Loucy (cell line): Measurements from ENCODE around the gene M1AP.

ENCODE experiments used
- H2AFZ ChIP-seq: fragments of 200-600 bp; sonication (generic); 2 replicates; pipeline ENCODE4 v1.6.0; 2016; ENCODE audit warnings: antibody characterized with exemption, mild to moderate bottlenecking, low read length, moderate library complexity
- H3F3A ChIP-seq: fragments of 200-600 bp; 2 replicates; pipeline ENCODE4 v1.6.0; 2016; ENCODE audit warnings: antibody characterized with exemption, low read depth, mild to moderate bottlenecking
- H3K27me3 ChIP-seq: fragments of 200-600 bp; sonication (generic); 2 replicates; pipeline ENCODE4 v1.6.1; 2014; ENCODE audit warnings: low read length, mild to moderate bottlenecking; ENCODE audit not compliant: insufficient read depth, poor library complexity, severe bottlenecking
- H3K36me3 ChIP-seq: fragments of 200-600 bp; sonication (generic); 2 replicates; pipeline ENCODE4 v1.6.1; 2016; ENCODE audit warnings: low read length; ENCODE audit not compliant: insufficient read depth
- H3K4me1 ChIP-seq: fragments of 200-600 bp; sonication (generic); 2 replicates; pipeline ENCODE4 v1.5.1; 2014; ENCODE audit warnings: low read length, mild to moderate bottlenecking; ENCODE audit not compliant: insufficient read depth, poor library complexity, severe bottlenecking
- H3K4me2 ChIP-seq: fragments of 200-600 bp; sonication (generic); 2 replicates; pipeline ENCODE4 v1.6.0; 2014; ENCODE audit warnings: antibody characterized with exemption, low read length, low read depth, mild to moderate bottlenecking; ENCODE audit not compliant: poor library complexity, severe bottlenecking
- H3K4me3 ChIP-seq: fragments of 200-600 bp; sonication (generic); 2 replicates; pipeline ENCODE4 v1.5.1; 2014; ENCODE audit warnings: low read length, mild to moderate bottlenecking, mixed read lengths; ENCODE audit not compliant: poor library complexity, severe bottlenecking
- H3K79me2 ChIP-seq: fragments of 200-600 bp; sonication (generic); 2 replicates; pipeline ENCODE4 v1.6.1; 2014; ENCODE audit warnings: low read length; ENCODE audit not compliant: insufficient read depth
- H3K9ac ChIP-seq: fragments of 200-600 bp; sonication (generic); 2 replicates; pipeline ENCODE4 v1.6.0; 2014; ENCODE audit warnings: mild to moderate bottlenecking, low read depth, low read length, moderate library complexity; ENCODE audit not compliant: poor library complexity, severe bottlenecking
- H3K9me2 ChIP-seq: fragments of 200-600 bp; sonication (generic); replicated peaks from 2 replicates; pipeline ENCODE4 v1.6.1; 2016; ENCODE audit warnings: low read depth, low read length, mixed read lengths
- H3K9me3 ChIP-seq: fragments of 200-600 bp; sonication (generic); 2 replicates; pipeline ENCODE4 v1.6.1; 2014; ENCODE audit warnings: mild to moderate bottlenecking, antibody characterized with exemption, low read length, low read depth; ENCODE audit not compliant: insufficient read depth
- H4K20me1 ChIP-seq: fragments of 200-600 bp; sonication (generic); 2 replicates; pipeline ENCODE4 v1.6.0; 2014; ENCODE audit warnings: antibody characterized with exemption, low read length, mild to moderate bottlenecking; ENCODE audit not compliant: insufficient read depth, poor library complexity, severe bottlenecking
- EZH2phosphoT487 ChIP-seq: fragments of 200-600 bp; IDR thresholded peaks from 2 replicates; pipeline ENCODE4 v1.6.1; 2018; ENCODE audit warnings: antibody characterized with exemption, mild to moderate bottlenecking, moderate library complexity, borderline replicate concordance
- TF ChIP-seq, protein P1 (sequence below): fragments of 200-600 bp; sonication (generic); conservative IDR thresholded peaks from 2 replicates; pipeline ENCODE4 v1.5.1; 2014; ENCODE audit warnings: mild to moderate bottlenecking, antibody characterized with exemption, low read length

M1AP gene

DNA sequence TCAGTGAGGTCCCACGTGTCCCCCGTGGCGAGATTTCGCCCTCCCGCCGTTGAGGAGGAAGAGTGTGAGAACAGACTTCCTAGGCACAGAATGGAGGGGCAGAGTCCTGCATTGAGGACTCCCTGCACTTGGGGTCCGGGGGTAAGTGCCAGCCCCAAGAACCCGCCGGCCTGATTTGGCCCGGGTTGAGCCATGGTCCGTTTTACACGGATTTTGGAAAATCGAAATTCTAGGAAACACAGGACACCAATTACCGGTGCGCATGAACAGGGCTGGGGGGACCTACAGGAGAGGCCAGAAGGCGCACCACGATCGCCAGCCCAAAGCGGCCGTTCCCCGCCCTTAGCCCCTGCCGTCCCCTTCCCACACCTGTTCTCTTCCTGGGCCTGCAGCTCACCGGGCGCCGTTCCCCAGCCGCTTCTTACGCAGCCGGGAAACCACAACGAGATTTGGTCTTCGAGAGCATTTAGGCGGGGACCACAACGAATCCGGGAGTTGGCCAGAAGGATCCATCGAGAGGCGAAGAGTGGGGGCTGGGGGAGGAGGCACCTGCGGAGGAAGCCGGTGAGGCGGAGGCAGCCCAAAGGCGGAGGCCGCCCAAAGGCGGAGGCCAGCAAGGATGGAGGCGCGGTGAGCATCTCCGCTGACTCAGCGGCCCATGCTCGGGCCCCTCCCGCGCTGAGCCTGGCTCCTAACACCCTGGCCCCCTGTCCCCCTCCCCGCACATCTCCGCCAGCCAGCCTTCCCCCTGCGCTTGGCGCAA, 134.3 kb downstream of the M1AP start:
- H3K4me2 ChIP-seq: peak overlapping the region; percentile 54
- H3K9me3 ChIP-seq: no peaks in the 10 kb centered on the region
- no peaks in the 10 kb centered on the region for H3K9me2 ChIP-seq
- no peak for TF ChIP-seq EZH2phosphoT487
- TF ChIP-seq, protein P1, sequence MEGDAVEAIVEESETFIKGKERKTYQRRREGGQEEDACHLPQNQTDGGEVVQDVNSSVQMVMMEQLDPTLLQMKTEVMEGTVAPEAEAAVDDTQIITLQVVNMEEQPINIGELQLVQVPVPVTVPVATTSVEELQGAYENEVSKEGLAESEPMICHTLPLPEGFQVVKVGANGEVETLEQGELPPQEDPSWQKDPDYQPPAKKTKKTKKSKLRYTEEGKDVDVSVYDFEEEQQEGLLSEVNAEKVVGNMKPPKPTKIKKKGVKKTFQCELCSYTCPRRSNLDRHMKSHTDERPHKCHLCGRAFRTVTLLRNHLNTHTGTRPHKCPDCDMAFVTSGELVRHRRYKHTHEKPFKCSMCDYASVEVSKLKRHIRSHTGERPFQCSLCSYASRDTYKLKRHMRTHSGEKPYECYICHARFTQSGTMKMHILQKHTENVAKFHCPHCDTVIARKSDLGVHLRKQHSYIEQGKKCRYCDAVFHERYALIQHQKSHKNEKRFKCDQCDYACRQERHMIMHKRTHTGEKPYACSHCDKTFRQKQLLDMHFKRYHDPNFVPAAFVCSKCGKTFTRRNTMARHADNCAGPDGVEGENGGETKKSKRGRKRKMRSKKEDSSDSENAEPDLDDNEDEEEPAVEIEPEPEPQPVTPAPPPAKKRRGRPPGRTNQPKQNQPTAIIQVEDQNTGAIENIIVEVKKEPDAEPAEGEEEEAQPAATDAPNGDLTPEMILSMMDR: no peak
- peak overlapping the region; percentile 53 for H3K4me3 ChIP-seq
- no peaks in the 10 kb centered on the region for H3K36me3 ChIP-seq
- H3K27me3 ChIP-seq: peaks cover 14% of the 10 kb centered on the region
- peak overlapping the region; percentile 43; the same call in 1 of the 2 replicates for H2AFZ ChIP-seq
- H3F3A ChIP-seq: no peaks in the 10 kb centered on the region
- peaks cover 5% of the 10 kb centered on the region for H3K4me1 ChIP-seq
- peak overlapping the region; percentile 8 for H3K9ac ChIP-seq
- H3K79me2 ChIP-seq: no peaks in the 10 kb centered on the region
- H4K20me1 ChIP-seq: no peaks in the 10 kb centered on the region

DNA sequence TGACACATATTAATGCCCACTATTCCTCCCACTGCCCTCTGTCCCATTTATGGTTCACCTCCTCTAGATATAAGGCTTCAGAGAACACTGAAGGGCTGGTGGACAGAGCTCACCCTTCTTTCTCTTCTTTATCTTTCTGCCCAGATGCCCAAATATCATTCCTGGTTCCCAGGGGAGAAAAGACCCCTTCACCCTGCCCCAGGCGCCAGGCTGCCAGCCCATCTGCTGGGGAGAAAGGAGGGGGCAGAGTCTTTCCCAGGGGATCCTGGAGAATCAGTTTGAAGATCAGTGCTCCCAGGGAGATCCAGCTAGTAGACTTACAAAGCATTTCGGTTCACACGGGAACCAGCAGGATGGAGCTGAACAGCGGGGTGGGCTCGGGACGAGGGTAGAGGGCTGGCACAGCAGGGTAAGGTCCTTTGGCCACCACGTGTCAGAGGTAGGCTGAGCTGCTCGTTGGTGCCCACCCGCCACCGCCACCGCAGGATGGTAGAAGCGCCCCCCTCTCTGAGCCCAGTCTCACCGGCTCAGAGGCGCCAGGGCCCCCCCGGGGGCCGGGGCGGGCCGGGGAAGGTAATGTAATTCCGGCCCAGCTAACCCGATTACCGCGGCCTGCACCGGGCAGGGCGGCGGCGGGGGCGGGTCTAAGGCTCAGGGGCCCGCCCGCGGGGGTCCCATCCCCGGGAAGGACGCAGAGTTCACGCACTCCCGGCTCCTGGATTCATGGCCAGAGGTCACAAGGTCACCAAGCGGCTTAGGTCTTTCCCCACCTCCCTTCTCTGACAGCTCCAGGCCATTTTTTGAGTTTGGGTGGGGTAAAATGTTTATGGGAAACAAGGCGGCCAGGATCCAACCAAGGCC, 135.2 kb downstream of the M1AP start:
- Histone ChIP-seq H3K79me2 (no peaks in the 10 kb centered on the region), H3F3A (no peaks in the 10 kb centered on the region), H3K9ac (no peak overlapping the region), H2AFZ (no peak overlapping the region), H3K36me3 (no peaks in the 10 kb centered on the region), H3K9me2 (no peaks in the 10 kb centered on the region), H3K4me2 (no peak overlapping the region), H3K9me3 (no peaks in the 10 kb centered on the region), H3K4me3 (no peak overlapping the region), H3K4me1 (peaks cover 11% of the 10 kb centered on the region), H3K27me3 (peaks cover 14% of the 10 kb centered on the region), H4K20me1 (no peaks in the 10 kb centered on the region)
- TF ChIP-seq EZH2phosphoT487: no peak
- TF ChIP-seq, protein P1: no peak

DNA sequence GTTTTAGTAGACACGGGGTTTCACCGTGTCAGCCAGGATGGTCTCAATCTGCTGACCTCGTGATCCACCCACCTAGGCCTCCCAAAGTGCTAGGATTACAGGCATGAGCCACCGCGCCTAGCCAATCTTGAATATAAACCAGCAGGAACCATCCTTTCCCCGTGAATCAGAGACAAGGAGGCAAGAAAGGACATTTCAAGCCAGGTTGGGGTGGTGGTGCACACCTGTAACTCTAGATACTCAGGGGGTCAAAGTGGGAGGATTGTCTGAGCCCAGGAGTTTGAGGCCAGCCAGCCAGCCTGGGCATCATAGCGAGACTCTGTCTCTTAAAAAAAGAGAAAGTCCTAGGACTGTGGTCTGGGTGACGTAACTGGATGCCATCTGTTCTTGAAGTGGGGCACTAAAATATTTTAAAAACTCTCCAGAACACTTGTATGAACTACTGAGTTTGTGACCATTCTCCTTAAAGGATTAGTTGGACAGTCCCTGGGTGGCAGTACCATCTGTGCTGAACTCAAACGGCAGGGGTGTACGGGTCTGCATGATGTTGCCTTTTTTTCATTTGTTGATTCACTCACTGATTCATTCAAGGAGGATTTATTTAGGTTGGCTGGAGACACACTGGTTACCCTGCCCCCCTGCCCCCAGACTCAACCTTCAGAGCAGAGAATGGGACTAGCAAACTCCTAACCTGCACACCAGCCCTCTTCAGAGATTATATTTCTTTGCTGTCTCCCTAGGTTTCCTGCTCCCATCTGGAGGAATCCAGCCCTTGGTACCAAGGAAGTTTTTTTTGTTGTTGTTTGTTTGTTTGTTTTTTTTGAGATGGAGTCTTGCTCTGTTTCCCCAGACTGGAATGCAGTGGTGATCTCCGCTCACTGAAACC, 136.8 kb downstream of the M1AP start:
- Histone ChIP-seq H3K4me1 (peaks cover 21% of the 10 kb centered on the region), H3K36me3 (no peaks in the 10 kb centered on the region), H3K4me2 (no peak overlapping the region), H2AFZ (no peak overlapping the region), H3K27me3 (peaks cover 14% of the 10 kb centered on the region), H3K4me3 (no peak overlapping the region), H4K20me1 (no peaks in the 10 kb centered on the region), H3K79me2 (peaks cover 7% of the 10 kb centered on the region; the same call in 1 of the 2 replicates), H3K9me2 (no peaks in the 10 kb centered on the region), H3K9me3 (no peaks in the 10 kb centered on the region), H3K9ac (no peak overlapping the region), H3F3A (no peaks in the 10 kb centered on the region)
- no peak for TF ChIP-seq EZH2phosphoT487
- TF ChIP-seq, protein P1: no peak
